Testis (tissue), 2 donors: ENCODE results near the gene GNA15.

Source experiments
- CTCF ChIP-seq, 3 experiments: fragments of 450-650 bp in 2 of 3; fragments of 200-600 bp in 1 of 3; sonication (generic) in 1 of 3; IDR thresholded peaks; one replicate each; pipeline ENCODE4 v1.5.1; 2016 to 2019; ENCODE audit warnings: antibody characterized with exemption in 3 of 3, mild to moderate bottlenecking in 2 of 3, moderate library complexity in 1 of 3
- POLR2A ChIP-seq: fragments of 450-650 bp; IDR thresholded peaks from one replicate; pipeline ENCODE4 v1.6.1; 2017; ENCODE audit warnings: antibody characterized with exemption, mild to moderate bottlenecking, moderate library complexity

DNA sequence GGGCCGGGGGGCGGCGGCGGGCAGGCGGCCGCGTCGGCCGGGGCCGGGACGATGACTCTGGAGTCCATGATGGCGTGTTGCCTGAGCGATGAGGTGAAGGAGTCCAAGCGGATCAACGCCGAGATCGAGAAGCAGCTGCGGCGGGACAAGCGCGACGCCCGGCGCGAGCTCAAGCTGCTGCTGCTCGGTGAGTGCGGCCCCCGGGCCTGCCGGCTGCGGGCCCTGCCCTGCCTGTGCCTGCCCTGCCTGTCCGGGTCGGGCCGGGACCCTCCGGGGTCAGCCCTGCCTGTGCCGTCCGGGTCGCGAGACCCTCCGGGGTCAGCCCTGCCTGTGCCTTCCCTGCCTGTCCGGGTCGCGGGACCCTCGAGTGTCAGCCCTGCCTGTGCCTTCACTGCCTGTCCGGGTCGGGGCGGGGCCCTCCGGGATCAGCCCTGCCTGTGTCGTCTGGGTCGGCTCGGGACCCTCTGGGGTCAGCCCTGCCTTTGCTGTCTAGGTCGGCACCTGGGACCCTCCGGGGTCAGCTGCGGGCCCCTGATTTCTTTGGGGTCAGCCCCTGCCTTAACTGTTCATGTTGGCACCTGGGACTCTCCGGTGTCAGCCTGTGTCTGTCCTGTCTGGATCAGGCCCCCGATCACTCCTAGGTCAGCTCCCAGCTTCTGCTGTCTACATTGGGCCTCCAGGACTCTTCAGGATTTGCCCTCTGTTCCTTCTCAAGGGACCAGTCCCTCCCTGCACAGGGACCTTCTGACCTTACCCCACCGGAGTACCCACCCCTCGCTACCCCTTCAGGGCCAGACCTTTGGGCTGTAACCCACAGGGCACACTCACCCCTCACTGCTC is 41.0 kb upstream of the GNA15 start:
- TF ChIP-seq CTCF (IDR thresholded peaks at IDR 0.05), result no peak
- TF ChIP-seq POLR2A, result no peak
